ENCODE data around the gene LMNB1.

GRCh38 chr5:126836778-126837177 lies 59.8 kb downstream of the LMNB1 start:
- TF ChIP-seq ZNF260 (CRISPR knock-in tag; IDR thresholded peaks at IDR 0.05; ENCODE audit: borderline replicate concordance, low read depth) (no peak), SNRNP70 (IDR thresholded peaks at IDR 0.05; ENCODE audit: low read depth, low read length) (no peak), PRDM15 (CRISPR knock-in tag; IDR thresholded peaks at IDR 0.05) (no peak)
